Neural cell (in vitro differentiated cells): ENCODE results near the gene BHMT.

Experiments
- CTCF ChIP-seq: fragments of 450-650 bp; IDR thresholded peaks from 2 replicates; pipeline ENCODE4 v1.5.1; 2014; ENCODE audit warnings: antibody characterized with exemption, mild to moderate bottlenecking, moderate library complexity; ENCODE audit not compliant: poor library complexity, severe bottlenecking
- EP300 ChIP-seq: fragments of 450-650 bp; conservative IDR thresholded peaks from 2 replicates; pipeline ENCODE4 v1.6.1; 2014; ENCODE audit warnings: antibody characterized with exemption, mild to moderate bottlenecking, moderate library complexity; ENCODE audit not compliant: poor library complexity, severe bottlenecking
- EZH2 ChIP-seq: fragments of 200-600, 300-800 bp; shearing (Covaris generic), sonication (generic); IDR thresholded peaks from 2 replicates; pipeline ENCODE4 v1.6.1; 2014; ENCODE audit warnings: antibody characterized with exemption, low read length, borderline replicate concordance, mild to moderate bottlenecking; ENCODE audit not compliant: insufficient read depth, poor library complexity, severe bottlenecking
- MXI1 ChIP-seq: fragments of 450-650 bp; conservative IDR thresholded peaks from 2 replicates; pipeline ENCODE4 v1.6.1; 2014; ENCODE audit warnings: antibody characterized with exemption, mild to moderate bottlenecking; ENCODE audit not compliant: poor library complexity, severe bottlenecking
- POLR2AphosphoS5 ChIP-seq: IDR thresholded peaks from 2 replicates; pipeline ENCODE4 v1.6.1; 2012
- RAD21 ChIP-seq: fragments of 450-650 bp; conservative IDR thresholded peaks from 2 replicates; pipeline ENCODE4 v1.6.1; 2014; ENCODE audit warnings: antibody characterized with exemption, mild to moderate bottlenecking, moderate library complexity
- TAF1 ChIP-seq: IDR thresholded peaks from 2 replicates; pipeline ENCODE4 v1.6.1; 2012; ENCODE audit warnings: low read depth
- TF ChIP-seq, protein P1 (sequence below): IDR thresholded peaks from 2 replicates; pipeline ENCODE4 v1.6.1; 2012; ENCODE audit warnings: borderline replicate concordance

DNA sequence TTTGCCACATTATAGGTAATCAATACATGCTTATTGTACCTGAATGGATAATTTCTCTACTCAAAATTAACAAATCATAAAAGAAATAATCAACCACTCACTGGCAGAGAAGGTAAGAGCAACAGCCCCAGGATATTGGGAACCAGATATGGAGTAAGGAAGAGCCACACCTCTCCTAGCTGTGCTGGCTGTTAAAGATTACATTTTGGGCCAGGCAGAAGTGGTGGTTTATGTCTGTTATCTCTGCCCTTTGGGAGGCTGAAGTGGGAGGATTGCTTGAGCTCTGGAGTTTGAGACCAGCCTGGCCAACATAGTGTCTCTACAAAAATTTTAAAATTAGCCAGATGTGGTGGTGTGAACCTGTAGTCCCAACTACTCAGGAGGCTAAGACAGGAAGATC is 56.4 kb downstream of the BHMT start:
- no peak for TF ChIP-seq CTCF
- TF ChIP-seq, protein P1, sequence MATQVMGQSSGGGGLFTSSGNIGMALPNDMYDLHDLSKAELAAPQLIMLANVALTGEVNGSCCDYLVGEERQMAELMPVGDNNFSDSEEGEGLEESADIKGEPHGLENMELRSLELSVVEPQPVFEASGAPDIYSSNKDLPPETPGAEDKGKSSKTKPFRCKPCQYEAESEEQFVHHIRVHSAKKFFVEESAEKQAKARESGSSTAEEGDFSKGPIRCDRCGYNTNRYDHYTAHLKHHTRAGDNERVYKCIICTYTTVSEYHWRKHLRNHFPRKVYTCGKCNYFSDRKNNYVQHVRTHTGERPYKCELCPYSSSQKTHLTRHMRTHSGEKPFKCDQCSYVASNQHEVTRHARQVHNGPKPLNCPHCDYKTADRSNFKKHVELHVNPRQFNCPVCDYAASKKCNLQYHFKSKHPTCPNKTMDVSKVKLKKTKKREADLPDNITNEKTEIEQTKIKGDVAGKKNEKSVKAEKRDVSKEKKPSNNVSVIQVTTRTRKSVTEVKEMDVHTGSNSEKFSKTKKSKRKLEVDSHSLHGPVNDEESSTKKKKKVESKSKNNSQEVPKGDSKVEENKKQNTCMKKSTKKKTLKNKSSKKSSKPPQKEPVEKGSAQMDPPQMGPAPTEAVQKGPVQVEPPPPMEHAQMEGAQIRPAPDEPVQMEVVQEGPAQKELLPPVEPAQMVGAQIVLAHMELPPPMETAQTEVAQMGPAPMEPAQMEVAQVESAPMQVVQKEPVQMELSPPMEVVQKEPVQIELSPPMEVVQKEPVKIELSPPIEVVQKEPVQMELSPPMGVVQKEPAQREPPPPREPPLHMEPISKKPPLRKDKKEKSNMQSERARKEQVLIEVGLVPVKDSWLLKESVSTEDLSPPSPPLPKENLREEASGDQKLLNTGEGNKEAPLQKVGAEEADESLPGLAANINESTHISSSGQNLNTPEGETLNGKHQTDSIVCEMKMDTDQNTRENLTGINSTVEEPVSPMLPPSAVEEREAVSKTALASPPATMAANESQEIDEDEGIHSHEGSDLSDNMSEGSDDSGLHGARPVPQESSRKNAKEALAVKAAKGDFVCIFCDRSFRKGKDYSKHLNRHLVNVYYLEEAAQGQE: no peak
- TF ChIP-seq TAF1: no peak
- no peak for TF ChIP-seq RAD21
- TF ChIP-seq POLR2AphosphoS5: no peak
- TF ChIP-seq EZH2: no peak
- no peak for TF ChIP-seq EP300
- TF ChIP-seq MXI1: no peak
